Activated T-cell treated with anti-CD3 and anti-CD28 coated beads for 24 hours (primary cell): ENCODE results near the gene TRNP1.

Experiments
- DNase-seq: peaks from one replicate; pipeline ENCODE4 v3.0.0-alpha.2; 2020; ENCODE audit warnings: low read depth

The TRNP1 gene

GRCh38 chr1:27026621-27027574 is 33.4 kb downstream of the TRNP1 start:
- no peak for DNase-seq

DNA sequence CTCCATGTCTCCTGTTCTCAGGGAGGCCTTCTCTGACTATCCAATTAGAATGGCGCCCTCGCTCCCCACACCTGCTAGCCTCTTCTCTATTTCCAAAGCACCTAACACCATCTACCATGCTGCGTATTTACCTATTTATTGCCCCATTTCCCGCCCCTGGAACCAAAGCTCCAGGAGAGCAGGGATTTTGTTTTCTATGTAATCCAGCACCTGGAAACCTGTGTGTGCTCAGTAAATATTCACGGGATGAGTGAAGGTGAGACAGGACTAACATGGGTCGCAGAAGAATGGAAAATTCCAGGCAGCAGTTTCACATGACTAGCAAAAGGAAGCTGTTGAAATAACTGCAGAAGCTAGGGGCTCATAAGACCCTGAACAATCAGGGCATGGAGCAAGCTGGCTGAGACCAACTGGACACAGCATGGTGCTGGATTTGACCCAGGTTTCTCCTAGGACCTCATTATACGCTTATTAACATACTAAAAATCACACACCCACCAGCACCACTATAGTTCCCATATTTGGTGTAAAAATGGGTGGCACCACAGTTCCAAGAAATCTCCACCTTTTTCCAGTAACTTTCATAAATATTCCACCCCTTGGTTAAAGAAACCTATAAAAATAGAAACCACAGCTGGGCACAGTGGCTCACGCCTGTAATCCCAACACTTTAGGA is 34.2 kb downstream of the TRNP1 start:
- DNase-seq: no peak

- no peak for DNase-seq
These were observed 36.0 kb downstream of the TRNP1 start for GRCh38 chr1:27029517-27029916.

GRCh38 chr1:27031235-27032118 is 38.0 kb downstream of the TRNP1 start:
- no peak for DNase-seq

- no peak for DNase-seq
These were observed 38.6 kb downstream of the TRNP1 start for GRCh38 chr1:27032119-27032461.

DNA sequence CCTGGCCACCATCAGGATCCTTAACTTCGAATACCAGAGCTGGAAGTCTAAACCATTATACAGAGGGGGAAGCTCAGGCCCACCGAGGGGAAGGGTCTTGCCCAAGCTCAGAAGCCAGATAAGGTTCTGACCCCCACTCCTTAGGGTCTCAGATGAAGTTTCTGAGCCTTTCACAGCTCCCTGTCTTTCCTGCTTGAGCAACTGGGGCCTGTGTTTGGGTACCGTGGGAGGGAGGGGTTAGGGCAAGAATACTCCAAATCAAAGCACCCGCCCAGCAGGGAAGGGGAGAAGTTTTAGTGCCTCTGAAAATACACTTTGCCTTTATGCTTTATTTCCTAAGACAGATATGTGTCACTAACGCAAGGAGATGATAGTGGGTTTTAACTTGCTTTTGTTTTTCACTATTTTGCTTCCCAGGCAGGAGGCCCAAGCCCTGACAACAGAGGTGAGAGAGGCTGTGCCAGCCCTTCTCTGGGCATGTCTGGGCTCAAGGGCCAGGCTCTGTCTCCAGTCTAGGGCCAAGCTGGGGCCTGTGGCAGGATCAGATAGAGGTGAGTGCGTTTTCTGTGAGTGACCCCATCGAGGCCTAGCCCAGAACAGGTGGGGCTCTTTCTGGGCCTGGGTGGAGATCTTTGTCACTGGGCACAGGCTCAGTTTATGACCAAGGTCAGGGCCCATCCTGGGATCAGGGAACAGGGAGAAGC is 39.7 kb downstream of the TRNP1 start:
- DNase-seq: no peak

DNA sequence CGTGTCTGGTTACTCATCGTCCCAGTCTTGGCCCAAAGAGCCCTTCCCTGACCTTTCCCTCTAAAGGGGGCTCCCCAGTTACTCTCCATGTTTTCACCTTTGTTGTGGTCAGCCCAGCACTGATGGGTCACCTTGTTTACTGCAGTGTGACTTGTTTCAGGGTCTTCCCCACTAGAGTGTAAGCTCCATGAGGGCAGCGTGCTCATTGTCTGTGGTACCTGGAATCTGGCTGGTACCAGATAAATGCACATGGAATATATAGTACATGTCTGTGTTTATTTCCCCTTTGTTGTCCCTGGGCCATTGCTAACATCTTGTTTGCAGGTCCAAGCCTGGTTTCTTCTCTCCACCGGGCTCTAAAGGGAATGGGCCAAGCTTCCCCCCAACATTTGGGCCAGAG is 41.9 kb downstream of the TRNP1 start:
- DNase-seq: no peak

- DNase-seq: no peak
These were observed 43.2 kb downstream of the TRNP1 start for GRCh38 chr1:27036718-27037117.

- DNase-seq: no peak
These were observed 44.0 kb downstream of the TRNP1 start for GRCh38 chr1:27037518-27037917.

DNA sequence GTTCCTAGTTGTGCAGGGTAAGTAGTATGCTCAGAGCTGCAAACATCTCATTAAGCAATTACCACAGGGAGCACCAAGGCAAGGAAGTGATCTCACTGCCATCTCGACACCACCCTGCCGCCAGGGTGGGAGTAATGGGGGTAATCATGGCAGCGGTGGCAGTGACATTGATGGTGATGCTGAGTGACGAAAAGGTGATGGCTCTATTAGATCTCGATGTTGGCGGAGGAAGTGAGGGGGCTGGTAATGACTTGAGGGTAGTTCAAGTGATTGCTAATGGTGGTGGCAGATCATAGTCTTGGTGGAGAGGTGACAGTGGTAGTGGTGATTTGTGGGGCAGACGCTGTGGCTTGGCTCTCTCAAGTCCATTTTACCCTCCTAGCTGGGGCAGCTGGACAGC is 44.5 kb downstream of the TRNP1 start:
- DNase-seq: no peak

- DNase-seq: no peak
These were observed 49.2 kb downstream of the TRNP1 start for GRCh38 chr1:27042670-27043069.

- DNase-seq: peak; percentile 80
These were observed 51.2 kb downstream of the TRNP1 start for GRCh38 chr1:27044613-27045151.

DNA sequence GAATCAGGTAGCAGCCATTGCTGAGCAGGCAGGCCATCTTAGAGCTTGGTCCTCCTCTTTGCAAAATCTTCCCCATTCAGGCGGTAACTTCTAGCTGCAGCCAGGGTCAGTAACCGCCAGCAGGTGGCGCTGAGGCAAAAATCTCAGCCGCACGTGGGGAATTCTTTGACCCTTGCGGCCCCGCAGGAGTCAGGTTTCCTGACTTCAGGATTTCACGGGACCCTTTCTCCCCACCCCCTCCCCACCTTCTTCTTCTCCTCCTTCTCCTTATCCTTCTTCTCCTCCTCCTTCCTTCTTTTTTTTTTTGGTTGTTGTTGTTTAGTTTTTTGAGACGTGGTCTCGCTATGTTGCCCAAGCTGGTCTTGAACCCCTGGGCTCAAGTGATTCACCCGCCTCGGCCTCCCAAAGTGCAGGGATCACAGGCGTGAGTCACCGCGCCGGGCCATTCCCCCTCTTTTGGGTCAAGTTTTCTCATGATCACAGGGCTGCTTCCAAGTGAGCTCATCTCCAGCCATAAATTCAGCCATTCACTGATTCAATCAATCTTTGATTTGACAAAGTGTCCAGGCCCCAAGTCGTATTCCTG is 52.6 kb downstream of the TRNP1 start:
- DNase-seq: peak; percentile 52

DNA sequence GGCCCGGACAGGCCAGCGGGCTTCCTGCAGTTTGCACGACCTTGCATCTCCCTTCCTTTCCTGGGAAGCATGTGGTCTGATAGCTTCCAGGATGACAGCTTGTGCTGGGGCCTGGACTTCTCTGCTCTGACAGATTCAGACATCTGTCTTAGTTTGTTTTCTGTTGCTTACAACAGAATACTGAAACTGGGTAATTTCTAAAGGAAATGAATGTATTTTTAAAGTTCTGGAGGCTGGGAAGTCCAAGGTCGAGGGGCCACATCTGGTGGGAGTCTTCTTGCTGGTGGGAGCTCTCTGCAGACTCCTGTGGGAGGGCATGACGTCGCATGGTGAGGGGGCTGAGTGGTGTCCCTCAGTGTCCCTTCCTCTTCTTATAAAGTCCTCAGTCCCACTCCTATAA is 54.4 kb downstream of the TRNP1 start:
- no peak for DNase-seq

- no peak for DNase-seq
These were observed 55.6 kb downstream of the TRNP1 start for GRCh38 chr1:27049100-27049499.

- no peak for DNase-seq
These were observed 56.1 kb downstream of the TRNP1 start for GRCh38 chr1:27049607-27050006.
